GM18502 (cell line): ENCODE measurements around the gene ATP5F1D.

Experiments used
- ATAC-seq: cut with Tn5 transposase; IDR thresholded peaks from one replicate; pipeline ENCODE4 v1.9.1; 2021; ENCODE audit warnings: mild to moderate bottlenecking; ENCODE audit not compliant: unreplicated experiment, poor library complexity

ATP5F1D gene

DNA sequence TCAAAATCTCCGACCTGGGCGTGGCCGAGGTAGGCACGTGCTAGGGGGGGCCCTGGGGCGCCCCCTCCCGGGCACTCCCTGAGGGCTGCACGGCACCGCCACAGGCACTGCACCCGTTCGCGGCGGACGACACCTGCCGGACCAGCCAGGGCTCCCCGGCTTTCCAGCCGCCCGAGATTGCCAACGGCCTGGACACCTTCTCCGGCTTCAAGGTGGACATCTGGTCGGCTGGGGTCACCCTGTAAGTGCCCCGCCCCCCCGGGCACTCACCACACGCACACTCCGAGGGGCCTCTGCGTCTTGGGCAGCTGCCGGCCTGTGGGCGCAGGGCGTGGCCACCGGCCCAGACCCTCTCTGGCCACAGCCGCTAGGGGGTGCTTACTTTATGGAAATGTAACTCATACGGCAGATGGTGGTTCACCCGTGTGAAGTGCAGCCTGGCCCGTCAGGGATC, 21.0 kb upstream of the ATP5F1D start:
- no peak for ATAC-seq

DNA sequence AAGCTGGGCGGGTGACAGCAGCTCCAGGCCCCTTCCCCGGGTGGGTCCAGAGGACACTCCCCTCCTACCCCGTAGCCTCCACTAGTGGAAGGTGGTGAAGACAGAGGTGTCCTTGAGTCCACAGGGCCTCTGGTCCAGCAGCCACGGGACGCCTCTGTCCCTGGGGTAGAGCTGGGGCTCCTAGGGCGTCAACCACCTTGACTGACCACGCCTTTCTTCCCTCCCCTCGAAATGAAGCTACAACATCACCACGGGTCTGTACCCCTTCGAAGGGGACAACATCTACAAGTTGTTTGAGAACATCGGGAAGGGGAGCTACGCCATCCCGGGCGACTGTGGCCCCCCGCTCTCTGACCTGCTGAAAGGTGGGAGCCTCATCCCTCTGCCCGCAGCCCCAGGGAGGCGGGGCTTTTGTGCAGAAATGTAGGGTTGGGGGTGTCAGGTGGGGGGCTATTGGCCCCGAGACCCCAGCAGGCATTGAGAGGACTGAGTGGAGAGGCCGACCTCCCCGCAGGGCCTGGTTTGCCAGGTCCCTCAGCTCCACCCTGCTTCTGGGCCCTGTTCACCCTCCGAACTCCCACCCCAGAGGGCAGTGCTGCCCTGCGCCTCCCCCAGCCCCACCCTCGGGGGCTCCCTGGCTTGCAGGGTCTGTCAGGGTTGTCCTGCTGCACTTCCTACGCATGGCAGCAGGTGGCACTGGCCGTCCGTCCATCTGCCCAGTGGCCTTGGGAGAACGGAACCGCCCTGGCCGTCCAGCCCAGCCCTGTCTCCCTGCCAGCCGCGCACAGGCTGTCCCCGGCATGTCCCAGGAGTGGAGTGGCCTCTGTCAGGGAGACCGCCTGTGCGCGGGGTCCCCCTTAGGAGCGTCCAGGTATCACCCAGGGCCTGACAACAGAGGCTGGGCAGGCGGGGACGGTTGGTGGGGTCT, 20.3 kb upstream of the ATP5F1D start:
- ATAC-seq: no peak

DNA sequence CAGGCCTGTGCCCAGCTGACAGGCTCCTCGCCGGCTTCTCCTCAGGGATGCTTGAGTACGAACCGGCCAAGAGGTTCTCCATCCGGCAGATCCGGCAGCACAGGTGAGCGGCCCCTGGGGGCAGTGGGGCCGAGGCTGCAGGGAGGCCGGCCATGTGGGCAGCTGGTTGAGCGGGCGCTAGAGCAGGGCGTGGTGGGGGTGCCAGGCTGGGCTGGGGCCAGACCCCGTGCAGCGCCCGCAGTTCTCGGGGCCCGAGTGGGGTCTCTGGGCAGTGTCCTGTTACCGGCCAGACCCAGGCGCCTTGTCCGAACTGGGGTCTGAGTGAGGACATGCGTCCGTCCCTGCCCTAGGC, 19.7 kb upstream of the ATP5F1D start:
- no peak for ATAC-seq

DNA sequence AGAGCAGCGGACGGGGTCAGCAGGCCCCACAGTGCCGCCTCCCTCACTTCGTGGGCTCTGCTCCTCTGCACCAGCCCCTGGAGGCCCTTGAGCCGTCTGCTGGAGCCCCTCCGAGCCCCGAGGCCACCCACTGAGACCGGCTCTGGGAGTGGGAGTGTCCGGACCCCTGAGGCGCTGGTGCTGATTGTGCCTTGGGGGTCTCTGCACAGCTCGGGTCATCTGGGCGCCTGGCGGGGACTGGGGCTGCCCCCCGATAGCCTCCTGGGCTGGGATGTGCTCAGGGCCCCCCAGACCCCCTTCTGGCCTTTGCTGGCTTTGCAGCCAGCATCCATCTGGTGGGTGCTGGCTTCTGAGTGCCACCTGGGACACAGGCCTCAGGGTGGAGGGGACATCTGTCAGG, 19.2 kb upstream of the ATP5F1D start:
- no peak for ATAC-seq

DNA sequence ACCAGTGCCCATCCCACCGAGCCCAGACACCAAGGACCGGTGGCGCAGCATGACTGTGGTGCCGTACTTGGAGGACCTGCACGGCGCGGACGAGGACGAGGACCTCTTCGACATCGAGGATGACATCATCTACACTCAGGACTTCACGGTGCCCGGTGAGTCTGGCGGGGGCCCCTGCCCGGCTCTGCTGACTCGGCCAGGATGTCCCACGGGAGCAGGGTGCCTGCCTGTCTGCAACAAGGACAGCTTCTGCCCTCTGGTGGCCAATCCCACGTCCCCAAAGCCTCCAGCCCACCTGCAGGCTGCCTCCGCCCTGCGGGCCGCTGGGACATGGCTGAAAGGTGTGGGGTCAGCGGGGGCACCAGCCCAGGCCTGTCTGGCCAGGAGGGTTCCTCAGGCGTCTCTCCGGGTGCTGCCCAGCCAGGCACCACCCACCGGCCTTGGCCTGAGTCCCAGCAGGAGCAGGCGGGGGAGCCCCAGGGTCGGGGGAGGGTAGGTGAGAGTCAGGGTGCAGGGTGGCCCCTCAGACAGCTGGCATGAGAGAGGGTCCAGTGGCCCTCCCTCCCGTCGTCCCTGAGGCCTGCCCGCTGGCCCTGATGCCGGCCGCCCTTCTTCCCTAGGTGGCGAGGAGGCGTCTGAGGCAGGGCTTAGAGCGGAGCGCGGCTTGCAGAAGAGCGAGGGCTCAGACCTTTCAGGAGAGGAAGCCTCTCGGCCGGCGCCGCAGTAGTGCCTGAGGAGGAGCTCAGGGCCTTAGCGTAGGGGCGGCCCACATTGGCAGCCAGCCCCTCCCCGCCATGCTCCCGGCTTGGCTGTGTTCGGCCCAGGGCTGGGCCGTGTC, 18.3 kb upstream of the ATP5F1D start:
- no peak for ATAC-seq

DNA sequence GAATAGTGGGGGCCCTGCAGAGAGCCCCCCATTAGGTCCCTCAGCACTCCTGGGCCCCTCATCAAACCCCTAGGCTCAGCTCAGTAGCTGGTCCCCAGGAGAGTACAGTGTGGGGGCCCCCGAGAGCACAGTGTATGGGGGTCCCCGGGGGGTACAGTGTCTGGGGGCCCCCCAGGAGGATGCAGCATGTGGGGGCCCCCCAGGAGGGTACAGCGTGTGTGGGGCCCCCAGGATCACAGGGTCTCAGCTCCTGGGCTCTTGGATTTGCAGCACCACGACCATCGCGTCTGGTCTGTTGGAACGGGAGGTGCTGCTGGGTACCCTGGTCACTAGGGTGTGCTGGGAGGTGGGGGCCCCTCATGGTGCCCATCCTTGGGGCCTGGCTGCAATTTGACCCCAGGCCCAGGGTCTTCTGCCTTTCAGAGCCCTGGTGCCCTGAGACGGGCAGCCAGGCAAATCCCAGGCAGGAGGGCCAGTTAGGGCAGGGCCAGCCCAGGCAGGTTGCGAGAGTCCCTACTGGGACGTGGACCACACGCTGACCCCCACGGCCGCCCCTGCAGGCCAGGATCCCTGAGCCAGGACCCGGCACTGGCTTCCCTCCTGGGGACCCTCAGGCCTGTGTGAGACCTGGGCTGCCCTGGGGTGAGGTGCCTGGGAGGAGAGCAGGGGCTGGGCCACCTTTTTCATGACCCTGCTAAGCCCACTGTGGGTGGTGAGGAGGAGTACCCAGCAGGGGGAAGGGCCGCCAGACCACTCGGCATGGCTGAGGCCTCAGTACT, 17.3 kb upstream of the ATP5F1D start:
- no peak for ATAC-seq

DNA sequence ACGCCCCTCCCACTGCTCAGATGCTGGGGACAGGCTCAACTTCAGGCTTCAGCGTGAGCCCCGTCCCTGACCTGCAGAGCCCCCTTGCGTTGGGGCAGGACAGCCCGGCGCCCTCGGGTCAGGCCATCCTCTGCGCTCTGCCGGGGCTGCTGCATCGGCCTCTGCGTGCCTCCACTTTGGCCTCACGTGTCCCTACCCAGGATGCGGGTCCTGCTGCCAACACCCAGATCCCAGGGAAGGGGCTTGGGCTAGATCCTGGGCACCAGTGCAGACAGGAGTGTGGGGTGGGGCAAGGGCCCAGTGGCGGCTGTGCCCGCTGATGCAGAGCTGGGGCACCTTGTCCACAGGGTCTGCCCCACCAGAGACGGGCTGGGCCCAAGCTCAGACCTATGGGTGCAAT, 16.7 kb upstream of the ATP5F1D start:
- ATAC-seq: no peak

DNA sequence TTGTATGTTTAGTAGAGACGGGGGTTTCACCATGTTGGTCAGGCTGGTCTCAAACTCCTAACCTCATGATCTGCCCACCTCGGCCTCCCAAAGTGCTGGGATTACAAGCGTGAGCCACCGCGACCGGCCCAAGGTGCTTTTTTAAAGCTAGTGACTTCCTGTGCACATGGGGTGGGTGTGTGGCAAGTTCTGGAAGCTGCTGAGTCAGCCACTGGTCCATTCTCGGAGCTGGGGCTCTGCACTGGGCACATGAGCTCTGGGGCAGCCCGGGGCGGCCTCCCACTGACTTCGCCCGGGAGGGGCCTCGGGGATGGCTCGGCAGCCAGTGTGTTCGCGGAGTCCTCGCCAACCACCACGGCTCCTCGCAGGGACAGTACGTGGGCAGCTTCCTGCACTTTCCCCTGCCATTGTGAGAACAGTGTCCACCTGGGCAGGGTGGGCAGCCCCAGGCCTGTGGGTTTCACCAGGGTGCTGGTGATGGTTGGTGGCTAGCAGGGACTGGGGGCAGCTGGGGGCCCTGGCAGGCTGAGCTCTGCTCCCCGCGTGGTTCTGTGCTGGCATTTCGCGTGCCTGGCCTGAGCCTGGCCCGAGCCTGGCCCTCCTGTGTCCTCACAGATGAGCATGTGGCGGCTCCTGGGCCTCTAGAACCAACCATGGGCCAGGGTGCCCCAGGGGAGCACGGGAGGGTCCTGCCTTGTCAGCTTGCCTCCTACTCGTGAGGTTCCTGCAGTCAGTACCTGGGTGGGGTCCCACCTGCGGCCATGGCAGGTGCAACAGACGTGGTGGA, 15.9 kb upstream of the ATP5F1D start:
- no peak for ATAC-seq

DNA sequence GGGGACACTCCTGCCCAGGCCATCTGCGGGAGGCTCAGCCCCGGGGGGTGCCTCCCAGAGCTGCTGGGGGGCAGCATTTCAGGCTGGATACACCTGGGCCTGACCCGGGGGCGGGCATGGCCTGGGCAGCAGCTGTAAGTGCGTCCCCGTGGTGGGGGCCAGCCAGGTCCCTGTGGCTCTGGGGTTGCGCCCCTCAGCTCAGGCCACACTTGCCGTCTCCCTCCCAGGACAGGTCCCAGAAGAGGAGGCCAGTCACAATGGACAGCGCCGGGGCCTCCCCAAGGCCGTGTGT, 15.4 kb upstream of the ATP5F1D start:
- ATAC-seq: no peak

DNA sequence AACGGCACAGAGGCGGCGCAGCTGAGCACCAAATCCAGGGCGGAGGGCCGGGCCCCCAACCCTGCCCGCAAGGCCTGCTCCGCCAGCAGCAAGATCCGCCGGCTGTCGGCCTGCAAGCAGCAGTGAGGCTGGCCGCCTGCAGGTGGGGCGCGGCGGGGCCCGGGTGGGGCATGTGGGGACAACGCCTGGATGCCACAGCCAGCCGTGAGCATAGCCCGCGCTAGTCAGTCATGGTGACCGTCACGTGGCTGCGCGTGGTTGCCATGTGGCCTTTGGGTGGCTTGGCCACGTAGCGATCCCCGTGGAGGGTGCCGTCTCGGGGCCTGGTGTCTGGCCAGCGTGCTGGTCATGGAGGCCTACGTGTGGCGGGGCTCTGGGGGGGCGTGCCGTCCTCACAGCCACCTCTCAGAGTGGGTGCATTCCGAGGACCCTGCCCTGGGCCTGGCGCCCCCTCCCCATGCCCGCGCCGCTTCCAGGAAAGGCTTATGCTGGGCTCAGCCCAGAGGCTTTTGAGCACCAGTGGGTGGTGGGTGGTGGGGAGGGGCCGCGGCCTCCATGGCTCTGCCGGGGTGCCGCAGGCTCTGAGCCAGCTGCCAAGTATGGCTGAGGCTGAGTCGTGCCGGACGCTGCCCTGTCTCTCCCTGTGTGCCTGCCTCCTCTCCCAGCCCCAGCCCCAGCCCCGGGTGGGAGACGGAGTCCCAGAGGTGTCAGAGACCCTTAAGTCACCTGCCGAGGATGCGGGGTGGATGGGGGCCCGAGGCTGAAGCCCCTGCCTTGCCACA, 14.8 kb upstream of the ATP5F1D start:
- no peak for ATAC-seq

DNA sequence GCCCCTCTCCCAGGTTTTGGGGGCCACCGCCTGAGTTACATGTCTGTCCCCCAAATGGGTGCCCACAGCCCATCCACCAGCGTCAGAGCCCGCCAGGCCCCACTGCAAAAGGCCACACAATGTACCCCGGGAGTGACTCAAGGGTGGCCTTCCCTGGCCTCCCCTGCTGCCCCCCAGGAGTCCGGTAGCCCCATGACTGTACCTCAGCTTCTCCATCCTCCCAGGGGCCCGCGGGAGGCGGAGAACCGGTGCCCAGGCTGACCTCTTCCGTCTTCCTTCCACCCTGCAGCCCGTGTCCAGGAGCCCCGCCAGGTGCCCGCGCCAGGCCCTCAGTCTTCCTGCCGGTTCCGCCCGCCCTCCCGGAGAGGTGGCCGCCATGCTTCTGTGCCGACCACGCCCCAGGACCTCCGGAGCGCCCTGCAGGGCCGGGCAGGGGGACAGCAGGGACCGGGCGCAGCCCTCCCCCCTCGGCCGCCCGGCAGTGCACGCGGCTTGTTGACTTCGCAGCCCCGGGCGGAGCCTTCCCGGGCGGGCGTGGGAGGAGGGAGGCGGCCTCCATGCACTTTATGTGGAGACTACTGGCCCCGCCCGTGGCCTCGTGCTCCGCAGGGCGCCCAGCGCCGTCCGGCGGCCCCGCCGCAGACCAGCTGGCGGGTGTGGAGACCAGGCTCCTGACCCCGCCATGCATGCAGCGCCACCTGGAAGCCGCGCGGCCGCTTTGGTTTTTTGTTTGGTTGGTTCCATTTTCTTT, 14.1 kb upstream of the ATP5F1D start:
- ATAC-seq: no peak

DNA sequence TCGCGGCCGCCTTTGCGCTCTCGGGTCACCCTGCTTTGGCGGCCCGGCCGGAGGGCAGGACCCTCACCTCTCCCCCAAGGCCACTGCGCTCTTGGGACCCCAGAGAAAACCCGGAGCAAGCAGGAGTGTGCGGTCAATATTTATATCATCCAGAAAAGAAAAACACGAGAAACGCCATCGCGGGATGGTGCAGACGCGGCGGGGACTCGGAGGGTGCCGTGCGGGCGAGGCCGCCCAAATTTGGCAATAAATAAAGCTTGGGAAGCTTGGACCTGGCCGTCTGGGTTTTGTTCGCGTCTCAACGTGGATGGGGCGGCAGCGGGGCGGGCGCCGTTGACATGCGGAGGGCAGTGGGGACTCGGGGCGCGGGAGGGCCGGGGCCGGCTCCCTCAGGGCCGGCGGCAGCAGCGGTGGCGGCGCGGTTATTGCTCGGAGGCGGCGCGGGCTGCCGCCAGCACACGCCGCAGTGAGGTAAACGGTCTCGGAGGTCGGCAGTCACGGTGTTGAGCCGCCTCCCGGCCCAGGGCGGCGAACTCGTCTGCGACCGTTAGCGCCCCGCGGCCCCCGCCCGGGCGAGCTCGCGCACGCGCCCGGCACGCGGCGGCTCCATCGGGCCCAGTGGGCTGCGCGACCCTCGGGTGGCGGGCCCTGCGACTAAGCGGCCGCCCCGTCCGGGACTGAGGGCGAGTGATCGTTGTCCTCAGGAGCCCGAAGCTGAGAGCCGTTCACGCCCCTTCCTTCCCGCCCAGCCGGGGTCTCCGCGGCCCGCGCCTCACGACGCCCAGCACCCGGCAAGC, 13.2 kb upstream of the ATP5F1D start:
- ATAC-seq: no peak

DNA sequence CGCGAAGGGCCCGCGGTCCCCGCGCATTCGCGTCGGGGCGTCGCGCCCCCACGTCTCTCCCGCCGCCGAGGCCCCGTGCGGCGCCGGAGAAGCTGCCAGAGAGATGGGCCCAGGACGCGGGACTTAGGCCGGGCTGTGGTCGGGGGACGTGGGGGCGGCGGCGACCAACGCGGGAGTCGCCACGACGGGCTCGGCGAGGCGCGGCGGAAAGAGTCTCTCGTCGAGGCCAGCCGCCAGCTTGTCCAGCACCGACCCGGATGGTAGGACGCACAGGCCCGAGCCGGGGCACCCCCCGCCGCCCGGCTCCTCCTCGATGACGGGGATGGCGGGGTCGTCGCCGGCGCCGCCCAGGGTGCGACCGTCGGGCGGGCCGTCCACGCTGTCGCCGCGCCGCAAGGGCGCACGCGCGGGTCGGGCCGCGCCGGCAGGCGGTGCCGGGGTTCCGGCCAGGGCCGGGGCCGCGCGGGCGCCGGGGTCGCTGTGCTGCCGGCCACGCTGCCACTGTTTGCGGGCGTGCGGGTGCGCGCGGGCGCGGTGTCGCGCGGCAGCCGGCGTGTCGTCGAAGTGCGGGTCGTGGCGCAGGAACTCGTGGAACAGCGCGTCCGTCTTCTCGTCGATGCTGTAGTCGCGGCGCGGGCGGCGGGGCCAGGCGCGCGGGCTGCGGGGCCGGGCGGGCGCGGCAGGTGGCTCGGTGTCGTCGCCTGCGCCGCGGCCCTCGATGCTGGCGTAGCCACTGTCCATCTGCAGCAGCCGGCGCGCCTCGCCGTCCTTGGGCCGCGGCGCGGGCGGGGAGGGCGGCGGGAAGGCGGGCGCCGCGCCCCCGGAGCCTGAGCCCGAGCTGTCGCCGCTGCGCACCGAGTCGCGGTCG, 12.3 kb upstream of the ATP5F1D start:
- no peak for ATAC-seq

DNA sequence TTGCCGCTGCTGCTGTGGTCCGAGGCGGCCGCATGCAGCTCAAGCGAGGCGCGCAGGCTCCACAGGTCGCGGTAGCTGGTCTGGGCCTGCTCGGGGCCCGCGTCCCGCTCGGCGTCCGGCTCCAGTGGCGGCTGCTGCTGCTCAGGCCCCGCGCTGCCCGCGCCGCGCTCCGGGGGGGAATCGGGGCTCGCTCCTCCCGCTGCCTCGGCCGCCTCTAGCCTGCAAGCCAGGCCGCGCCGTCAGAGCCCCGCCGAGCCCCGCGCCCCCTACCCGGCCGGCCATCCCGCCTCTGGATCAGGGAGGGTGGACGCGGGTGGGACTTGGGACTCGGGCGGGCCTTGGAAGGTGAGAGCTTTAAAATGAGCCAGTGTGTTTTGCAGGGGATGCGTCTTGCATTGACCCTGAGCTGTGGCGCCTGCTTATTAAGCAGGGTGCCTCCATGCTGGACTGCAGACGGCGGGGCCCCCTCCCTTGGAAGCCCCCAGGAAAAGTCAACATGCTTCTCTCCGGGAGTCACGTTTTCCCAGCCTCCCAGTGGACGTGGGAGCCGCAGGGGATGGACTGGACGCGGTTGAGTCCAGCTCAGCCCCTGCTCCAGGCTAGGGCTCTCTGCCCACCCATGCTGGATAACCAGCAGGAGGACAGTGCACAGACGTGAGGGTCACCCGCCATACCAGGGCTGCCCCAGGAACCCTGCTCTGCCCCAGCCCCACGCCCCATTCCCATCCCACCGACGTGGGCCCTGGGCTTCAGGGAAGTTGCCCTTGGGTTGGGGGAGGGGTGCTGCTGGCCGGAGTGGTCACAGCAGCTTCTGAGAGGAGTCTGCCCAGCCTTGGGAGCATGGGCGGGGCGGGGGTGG, 11.4 kb upstream of the ATP5F1D start:
- ATAC-seq: no peak

DNA sequence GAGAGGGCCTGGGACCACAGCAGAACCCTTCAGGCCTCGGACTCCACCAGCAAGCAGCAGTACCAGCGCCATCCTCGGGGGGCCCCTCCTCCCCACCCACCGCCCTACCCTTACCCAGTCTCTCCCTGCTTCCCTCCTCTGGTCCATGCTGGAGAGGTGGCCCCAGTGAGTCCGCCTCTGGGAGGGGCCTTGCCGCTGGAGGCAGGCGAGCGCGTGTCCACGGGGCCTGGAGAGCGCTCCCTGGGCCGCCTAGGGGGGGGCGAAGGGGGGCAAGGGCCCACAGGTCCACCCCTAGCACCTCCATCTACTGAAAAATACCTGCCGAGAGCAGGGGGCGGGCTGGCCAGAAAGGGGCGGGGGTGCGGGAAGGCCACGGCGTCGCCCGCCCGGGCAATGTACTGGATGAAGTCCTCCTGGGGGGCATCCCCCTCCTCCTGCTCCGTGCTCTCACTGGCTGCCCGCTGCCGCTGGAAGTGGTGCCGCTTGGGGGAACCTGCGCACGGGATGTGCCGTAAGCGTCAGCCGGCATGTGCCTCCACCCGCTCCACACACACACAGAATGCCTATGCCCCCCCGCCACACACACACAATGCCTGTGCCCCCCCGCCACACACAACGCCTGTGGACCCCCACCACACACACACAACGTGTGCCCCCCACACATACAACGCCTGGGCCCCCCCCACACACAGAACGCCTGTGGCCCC, 10.6 kb upstream of the ATP5F1D start:
- no peak for ATAC-seq
